KMS-11 (cell line): ENCODE data around the gene ZNF827.

ENCODE experiments used
- H2AFZ ChIP-seq: fragments of 200-600 bp; sonication (generic); 2 replicates; pipeline ENCODE4 v1.6.1; 2016; ENCODE audit warnings: antibody characterized with exemption, mixed run types, low read depth
- H3K27ac ChIP-seq: fragments of 200-600 bp; sonication (generic); 2 replicates; pipeline ENCODE4 v1.6.1; 2016; ENCODE audit warnings: mild to moderate bottlenecking, mixed run types
- H3K27me3 ChIP-seq: fragments of 200-600 bp; sonication (generic); 2 replicates; pipeline ENCODE4 v1.6.1; 2017; ENCODE audit warnings: mild to moderate bottlenecking, low read depth, mixed run types, moderate library complexity; ENCODE audit not compliant: insufficient read depth
- H3K36me3 ChIP-seq: fragments of 200-600 bp; sonication (generic); 2 replicates; pipeline ENCODE4 v1.6.1; 2017; ENCODE audit warnings: mild to moderate bottlenecking, mixed run types; ENCODE audit not compliant: insufficient read depth
- H3K4me1 ChIP-seq: fragments of 200-600 bp; sonication (generic); 2 replicates; pipeline ENCODE4 v1.6.1; 2016; ENCODE audit warnings: mild to moderate bottlenecking, low read depth, mixed run types; ENCODE audit not compliant: poor library complexity, severe bottlenecking
- H3K4me2 ChIP-seq: fragments of 200-600 bp; sonication (generic); 2 replicates; pipeline ENCODE4 v1.7.0; 2016; ENCODE audit warnings: mild to moderate bottlenecking, mixed run types
- H3K4me3 ChIP-seq: fragments of 200-600 bp; sonication (generic); IDR thresholded peaks from 2 replicates; pipeline ENCODE4 v1.6.1; 2017; ENCODE audit warnings: low read depth, low read length, mixed read lengths; ENCODE audit not compliant: insufficient read depth
- H3K79me2 ChIP-seq: fragments of 200-600 bp; sonication (generic); 2 replicates; pipeline ENCODE4 v1.6.1; 2016; ENCODE audit warnings: low read depth, mixed run types; ENCODE audit not compliant: insufficient read depth
- H3K9ac ChIP-seq: fragments of 200-600 bp; sonication (generic); 2 replicates; pipeline ENCODE4 v1.6.1; 2016; ENCODE audit warnings: mild to moderate bottlenecking, mixed run types
- H4K20me1 ChIP-seq: fragments of 200-600 bp; sonication (generic); 2 replicates; pipeline ENCODE4 v1.6.1; 2016; ENCODE audit warnings: mild to moderate bottlenecking, mixed run types; ENCODE audit not compliant: insufficient read depth
- CTCF ChIP-seq: fragments of 200-600 bp; sonication (generic); conservative IDR thresholded peaks from 2 replicates; pipeline ENCODE4 v1.6.1; 2017; ENCODE audit warnings: low read depth, mild to moderate bottlenecking, antibody characterized with exemption, low read length, moderate library complexity, mixed read lengths

Gene ZNF827

GRCh38 chr4:145732001-145732815 is 206.4 kb downstream of the ZNF827 start:
- Histone ChIP-seq H3K27me3 (no peaks in the 10 kb centered on the region), H3K4me2 (peak overlapping the region; percentile 34; the same call in 1 of the 2 replicates), H3K36me3 (no peaks in the 10 kb centered on the region), H4K20me1 (no peaks in the 10 kb centered on the region), H2AFZ (peak overlapping the region; percentile 90), H3K27ac (no peak overlapping the region), H3K4me3 (no peak overlapping the region), H3K4me1 (peaks cover 12% of the 10 kb centered on the region), H3K79me2 (no peaks in the 10 kb centered on the region), H3K9ac (peak overlapping the region; percentile 54; the same call in 1 of the 2 replicates)
- TF ChIP-seq CTCF = no peak

- no peak overlapping the region for H3K27ac ChIP-seq
- no peaks in the 10 kb centered on the region for H4K20me1 ChIP-seq
- no peak overlapping the region for H2AFZ ChIP-seq
- peaks cover 12% of the 10 kb centered on the region for H3K4me1 ChIP-seq
- no peak overlapping the region for H3K9ac ChIP-seq
- no peaks in the 10 kb centered on the region for H3K27me3 ChIP-seq
- H3K79me2 ChIP-seq = no peaks in the 10 kb centered on the region
- no peak for TF ChIP-seq CTCF
- no peaks in the 10 kb centered on the region for H3K36me3 ChIP-seq
- H3K4me2 ChIP-seq = no peak overlapping the region
- no peak overlapping the region for H3K4me3 ChIP-seq
These were observed 207.6 kb downstream of the ZNF827 start for GRCh38 chr4:145731028-145731427.

DNA sequence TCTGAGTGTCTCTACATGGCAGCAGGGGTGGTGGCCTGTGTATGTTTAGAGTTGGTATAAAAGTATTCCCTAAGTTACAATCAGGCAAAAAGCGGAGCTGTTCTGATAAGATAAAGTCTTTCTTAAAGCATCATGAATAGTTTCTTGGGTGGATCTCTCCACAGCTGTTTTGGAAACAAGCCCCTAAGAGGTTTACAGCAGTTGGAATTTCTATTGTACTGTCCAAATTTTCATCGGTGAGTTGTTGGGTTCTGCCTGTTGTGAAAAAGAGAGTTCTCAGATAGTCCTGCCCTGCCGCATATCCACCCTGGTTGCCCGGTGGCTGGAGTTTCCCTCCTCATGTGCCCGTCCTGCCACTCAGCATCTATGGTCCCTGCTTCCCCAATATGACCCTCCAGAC is 208.6 kb downstream of the ZNF827 start:
- Histone ChIP-seq H4K20me1 (no peaks in the 10 kb centered on the region), H3K36me3 (no peaks in the 10 kb centered on the region), H3K4me3 (no peak overlapping the region), H3K4me2 (no peak overlapping the region), H3K9ac (no peak overlapping the region), H3K27me3 (no peaks in the 10 kb centered on the region), H2AFZ (no peak overlapping the region), H3K79me2 (no peaks in the 10 kb centered on the region), H3K27ac (no peak overlapping the region), H3K4me1 (peaks cover 12% of the 10 kb centered on the region)
- TF ChIP-seq CTCF = no peak

DNA sequence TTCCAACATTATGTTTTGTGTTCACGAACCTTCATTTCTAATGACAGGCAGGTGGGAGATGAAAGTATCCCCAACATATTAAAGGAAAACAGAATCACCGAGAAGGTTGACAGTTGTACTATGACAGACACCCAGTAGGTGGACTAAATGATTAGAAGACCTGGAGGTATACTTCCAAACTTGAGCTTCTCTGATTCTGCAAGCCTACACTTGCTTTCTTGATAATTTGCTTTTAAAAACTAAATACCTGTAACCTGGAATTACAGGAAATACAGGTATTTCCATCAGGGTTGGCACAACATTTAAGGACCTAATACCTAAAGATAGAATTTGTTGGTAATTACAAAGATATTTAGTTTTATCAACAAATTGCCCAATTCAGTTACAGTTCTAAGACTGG is 215.3 kb downstream of the ZNF827 start:
- no peak overlapping the region for H3K4me3 ChIP-seq
- no peaks in the 10 kb centered on the region for H3K4me1 ChIP-seq
- no peaks in the 10 kb centered on the region for H3K79me2 ChIP-seq
- no peak overlapping the region for H3K27ac ChIP-seq
- no peak overlapping the region for H3K9ac ChIP-seq
- H3K36me3 ChIP-seq = no peaks in the 10 kb centered on the region
- H3K4me2 ChIP-seq = no peak overlapping the region
- no peaks in the 10 kb centered on the region for H4K20me1 ChIP-seq
- no peak for TF ChIP-seq CTCF
- no peaks in the 10 kb centered on the region for H3K27me3 ChIP-seq
- H2AFZ ChIP-seq = no peak overlapping the region
